ENCODE measurements around the gene NMRK2.
"Not testable (repeated sequence)": the region's sequence is repeated elsewhere in the genome, so short reads cannot be mapped to it uniquely, and the experiment has no call there.

Gene NMRK2, protein sequence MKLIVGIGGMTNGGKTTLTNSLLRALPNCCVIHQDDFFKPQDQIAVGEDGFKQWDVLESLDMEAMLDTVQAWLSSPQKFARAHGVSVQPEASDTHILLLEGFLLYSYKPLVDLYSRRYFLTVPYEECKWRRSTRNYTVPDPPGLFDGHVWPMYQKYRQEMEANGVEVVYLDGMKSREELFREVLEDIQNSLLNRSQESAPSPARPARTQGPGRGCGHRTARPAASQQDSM

DNA sequence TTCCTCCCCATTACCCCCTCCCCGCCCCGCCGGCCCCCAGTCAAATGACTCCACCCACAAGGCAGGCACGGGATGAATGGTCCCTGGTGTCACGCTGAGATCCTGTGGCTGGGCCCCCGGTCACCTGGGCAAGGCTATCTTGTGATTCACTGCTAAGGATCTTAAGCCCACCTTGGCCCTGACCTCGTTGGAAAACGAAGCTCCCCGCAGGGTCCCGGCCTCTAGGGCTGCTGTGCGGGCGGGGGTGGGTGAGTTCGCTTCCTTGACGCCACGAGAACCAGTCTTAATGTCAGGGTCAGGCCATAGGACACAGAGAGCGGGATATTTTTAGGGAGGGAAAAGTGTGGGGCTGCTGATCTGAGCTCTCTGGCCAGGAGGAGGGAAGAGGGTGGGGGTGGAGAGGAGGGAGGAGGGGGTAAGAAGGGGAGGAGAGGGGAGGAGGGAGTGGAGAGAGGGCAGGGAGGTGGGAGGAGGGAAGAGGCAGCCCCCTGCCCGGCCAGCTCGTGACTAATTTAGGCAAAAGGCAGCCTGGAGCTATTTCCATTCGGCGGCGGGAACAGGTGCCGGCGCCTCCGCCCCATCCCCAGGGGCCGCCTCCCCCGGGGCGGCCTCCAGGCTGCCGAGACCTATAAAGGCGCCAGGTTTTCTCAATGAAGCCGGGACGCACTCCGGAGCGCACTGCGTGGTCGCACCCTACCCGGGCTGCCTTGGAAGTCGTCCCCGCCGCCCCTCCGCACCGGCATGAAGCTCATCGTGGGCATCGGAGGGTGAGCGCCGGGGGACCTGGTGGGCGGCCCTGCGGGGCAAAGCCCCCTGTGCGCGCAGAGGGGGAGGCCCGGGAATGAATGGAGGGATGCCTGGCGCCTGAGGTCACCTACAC lies at the start of gene NMRK2:
Gene NMRK2, plus strand, starts transcription at position 139 of the 880 bp plus-strand sequence. Its CDS starts 603 bp downstream, at position 742.
- no peak for TF ChIP-seq ZNF274 (IDR thresholded peaks at IDR 0.05; ENCODE audit: low read depth, low read length)
- H3K4me3 ChIP-seq (ENCODE audit: low read length) = no peak within 1 kb of the TSS

DNA sequence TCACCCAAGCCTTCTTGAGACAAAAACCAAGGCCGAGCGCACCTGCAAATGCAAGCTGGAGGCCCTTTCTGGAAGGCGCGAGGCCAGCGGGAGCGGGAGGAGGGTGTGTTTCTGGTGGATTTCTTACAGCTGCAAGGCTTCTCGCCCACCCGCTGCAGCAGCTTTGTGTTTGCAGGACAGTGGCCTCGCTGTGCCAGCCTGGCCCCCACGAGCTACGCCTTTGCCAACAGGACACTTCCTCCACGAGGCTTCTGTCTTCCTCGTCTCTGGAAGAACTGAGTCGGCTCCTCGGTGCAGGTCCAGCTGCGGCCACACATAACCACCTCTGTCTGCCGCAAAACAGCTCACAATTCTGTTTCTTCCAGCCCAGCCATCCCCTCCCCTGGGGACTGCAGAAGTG lies 42.3 kb upstream of the NMRK2 start:
- TF ChIP-seq ZNF274 (IDR thresholded peaks at IDR 0.05; ENCODE audit: low read depth, low read length) = no peak
- H3K4me3 ChIP-seq (ENCODE audit: low read length) = no peak overlapping the region

DNA sequence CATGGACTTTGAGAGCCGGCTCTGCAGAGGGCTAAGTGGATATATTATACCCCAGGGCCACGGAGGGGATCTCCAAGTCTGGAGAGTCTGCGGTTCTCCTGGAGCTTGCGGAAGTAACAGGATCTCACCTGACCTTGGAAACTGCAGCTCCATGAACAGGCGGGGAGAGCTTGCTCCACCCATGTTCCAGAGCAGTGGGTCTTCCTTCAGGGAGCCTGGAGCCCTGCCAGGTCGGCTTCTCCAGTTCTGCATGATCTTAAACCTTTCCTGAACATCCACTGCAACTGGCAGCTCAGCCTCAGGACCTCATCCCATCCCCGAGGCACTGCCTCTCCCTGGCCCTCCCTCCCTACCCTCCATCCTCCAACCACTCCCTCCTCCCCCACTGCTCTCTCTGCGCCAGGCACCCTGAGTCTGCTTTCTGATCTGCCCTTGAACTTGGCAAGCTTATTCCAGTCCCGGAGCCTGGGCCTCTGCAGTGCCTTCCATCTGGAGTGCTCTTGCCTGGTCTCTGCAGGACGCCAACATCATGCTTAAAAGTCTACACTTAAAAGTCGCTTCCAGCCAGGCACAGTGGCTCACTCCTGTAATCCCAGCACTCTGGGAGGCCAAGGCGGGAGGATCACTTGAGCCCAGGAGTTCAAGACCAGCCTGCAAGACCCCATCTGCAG lies 39.2 kb upstream of the NMRK2 start:
- no peak overlapping the region for H3K4me3 ChIP-seq (ENCODE audit: low read length)
- no peak for TF ChIP-seq ZNF274 (IDR thresholded peaks at IDR 0.05; ENCODE audit: low read depth, low read length)

DNA sequence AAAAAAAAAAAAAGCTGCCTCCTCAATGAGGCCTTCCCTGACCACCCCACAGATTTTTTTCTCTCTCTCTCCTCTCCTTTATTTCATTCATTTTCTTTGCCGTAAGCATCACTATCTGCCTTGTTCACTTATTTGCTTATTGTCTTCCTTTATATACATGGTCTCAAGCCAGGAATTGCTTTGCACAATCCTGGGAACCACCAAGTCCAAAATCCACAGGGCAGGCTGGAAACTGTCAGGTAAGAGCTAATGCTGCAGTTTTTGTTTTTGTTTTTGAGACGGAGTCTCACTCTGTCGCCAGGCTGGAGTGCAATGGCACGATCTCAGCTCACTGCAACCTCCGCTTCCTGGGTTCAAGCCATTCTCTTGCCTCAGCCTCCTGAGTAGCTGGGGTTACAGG lies 37.9 kb upstream of the NMRK2 start:
- H3K4me3 ChIP-seq (ENCODE audit: low read length) = not testable (repeated sequence)

DNA sequence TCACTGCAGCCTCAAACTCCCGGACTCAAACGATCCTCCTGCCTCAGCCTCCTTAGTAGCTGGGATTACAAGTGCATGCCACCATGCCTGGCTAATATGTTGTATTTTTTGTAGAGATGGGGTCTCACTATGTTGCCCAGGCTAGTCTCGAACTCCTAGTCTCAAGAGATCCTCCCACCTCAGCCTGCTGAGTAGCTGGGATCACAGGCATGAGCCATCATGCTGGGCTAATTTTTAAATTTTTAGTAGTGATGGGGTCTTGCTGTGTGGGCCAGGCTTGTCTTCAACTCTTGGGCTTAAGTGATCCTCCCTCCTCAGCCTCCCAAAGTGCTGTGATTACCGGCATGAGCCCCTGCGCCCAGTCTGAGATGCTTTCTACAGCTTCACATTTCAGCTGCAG lies 37.1 kb upstream of the NMRK2 start:
- H3K4me3 ChIP-seq (ENCODE audit: low read length) = no peak overlapping the region
- TF ChIP-seq ZNF274 (IDR thresholded peaks at IDR 0.05; ENCODE audit: low read depth, low read length) = no peak

DNA sequence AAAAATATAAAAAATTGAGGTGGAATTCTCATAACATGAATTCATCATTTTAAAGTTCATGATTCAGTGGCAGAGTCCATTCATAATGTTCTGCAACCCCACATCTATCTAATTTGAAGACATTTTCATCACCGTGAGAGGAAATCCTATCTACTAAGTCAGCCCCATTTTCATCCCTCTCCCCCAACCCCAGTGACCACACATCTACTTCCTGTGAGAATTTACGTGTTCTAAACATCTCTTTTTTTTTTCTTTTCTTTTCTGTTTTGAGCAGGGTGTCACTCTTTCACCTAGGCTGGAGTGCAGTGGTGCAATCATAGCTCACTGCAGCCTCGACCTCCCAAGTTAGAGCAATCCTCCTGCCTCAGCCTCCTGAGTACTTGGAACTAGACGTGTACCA lies 34.9 kb upstream of the NMRK2 start:
- no peak for TF ChIP-seq ZNF274 (IDR thresholded peaks at IDR 0.05; ENCODE audit: low read depth, low read length)
- H3K4me3 ChIP-seq (ENCODE audit: low read length) = no peak overlapping the region

DNA sequence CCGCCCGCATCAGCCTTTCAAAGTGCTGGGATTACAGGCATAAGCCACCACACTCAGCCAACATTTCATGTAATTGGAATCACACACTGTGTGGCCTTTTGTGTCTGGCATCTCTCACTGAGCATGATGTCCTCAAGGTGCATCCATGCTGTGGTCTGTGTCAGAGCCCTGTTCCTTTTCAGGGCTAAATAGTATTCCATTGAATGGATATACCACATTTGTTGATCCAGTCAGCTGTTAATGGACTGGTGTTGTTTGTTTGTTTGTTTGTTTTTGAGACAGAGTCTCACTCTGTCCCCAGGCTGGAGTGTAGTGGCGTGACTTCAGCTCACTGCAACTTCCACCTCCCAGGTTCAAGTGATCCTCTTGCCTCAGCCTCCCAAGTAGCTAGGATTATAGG lies 34.4 kb upstream of the NMRK2 start:
- no peak overlapping the region for H3K4me3 ChIP-seq (ENCODE audit: low read length)
- no peak for TF ChIP-seq ZNF274 (IDR thresholded peaks at IDR 0.05; ENCODE audit: low read depth, low read length)

DNA sequence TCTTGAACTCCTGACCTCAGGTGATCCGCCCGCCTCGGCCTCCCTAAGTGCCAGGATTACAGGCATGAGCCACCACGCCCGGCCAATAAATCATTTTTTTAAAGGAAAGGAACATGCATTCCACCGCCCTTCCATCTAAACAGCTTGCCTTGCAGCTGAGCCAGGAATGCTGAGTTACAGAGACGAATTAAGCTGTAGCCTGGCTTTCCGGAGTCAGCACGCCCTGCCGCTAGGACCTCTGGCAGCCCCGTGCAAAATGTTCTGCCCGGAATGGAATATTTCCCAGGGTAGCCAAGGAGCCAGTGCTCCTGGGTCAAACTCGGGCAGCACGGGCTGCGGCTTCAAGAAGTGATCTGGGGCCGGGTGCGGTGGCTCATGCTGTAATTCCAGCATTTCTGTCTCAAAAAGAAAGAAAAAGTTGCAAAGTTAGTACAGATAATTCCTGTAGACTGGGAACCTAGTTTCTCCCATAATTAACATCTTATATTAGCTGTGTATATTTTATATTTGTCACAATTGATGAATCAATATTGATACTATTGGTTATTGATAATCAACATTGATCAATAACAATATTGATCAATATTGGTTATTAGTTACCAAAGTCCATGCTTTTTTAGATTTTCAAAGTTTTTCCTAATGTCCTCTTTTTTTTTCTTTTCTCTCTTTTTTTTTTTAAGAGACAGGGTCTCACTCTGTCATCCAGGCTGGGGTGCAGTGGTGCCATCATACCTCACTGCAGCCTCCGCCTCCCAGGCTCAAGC lies 33.2 kb upstream of the NMRK2 start:
- H3K4me3 ChIP-seq (ENCODE audit: low read length) = no peak overlapping the region
- TF ChIP-seq ZNF274 (IDR thresholded peaks at IDR 0.05; ENCODE audit: low read depth, low read length) = no peak

DNA sequence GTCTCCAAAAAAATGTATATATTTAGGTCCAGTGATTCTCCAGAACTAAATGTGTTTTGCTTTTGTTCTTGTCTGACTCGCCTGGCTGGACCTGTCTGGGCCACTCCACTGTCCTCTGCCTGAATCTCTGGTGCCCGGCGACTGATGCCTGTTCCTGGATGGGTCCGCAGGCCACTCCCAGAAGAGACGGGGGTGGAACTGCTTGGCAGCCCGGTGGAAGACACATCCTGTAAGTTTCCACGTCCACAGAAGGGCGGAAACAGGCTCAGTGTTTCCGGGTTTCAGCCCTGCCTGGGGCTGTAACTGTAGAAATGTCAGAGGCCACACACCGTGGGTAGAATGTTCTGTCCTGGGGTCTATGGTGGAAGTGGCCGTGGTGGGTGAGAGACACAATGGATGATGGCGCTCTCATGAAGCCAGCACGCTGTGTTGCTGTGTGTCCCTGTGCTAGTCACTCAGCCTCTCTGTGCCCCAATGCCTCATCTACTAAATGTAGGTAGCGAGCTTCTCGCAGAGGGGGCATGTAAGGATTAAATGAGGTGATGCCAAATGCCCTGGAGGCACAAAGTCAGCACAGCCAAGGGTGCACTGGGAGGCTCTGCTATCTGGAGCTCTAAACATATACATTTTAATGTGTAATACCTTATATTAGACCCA lies 30.4 kb upstream of the NMRK2 start:
- TF ChIP-seq ZNF274 (IDR thresholded peaks at IDR 0.05; ENCODE audit: low read depth, low read length) = no peak
- H3K4me3 ChIP-seq (ENCODE audit: low read length) = no peak overlapping the region

DNA sequence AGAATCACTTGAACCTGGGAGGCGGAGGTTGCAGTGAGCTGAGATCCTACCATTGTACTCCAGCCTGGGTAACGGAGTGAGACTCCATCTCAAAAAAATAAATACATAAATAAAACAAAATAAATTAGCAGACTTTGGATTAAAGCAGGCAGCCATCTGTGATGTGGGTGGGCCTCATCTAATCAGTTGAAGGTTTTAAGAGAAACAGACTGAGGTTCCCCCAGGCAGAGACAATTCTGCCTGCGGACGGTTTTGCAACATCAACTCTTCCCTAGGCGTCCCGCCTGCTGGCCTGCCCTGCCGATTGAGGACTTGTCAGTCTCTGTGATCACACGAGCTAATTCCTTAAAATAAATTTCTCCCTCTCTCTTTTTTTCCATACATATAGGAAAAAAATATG lies 28.6 kb upstream of the NMRK2 start:
- H3K4me3 ChIP-seq (ENCODE audit: low read length) = no peak overlapping the region
- TF ChIP-seq ZNF274 (IDR thresholded peaks at IDR 0.05; ENCODE audit: low read depth, low read length) = no peak

DNA sequence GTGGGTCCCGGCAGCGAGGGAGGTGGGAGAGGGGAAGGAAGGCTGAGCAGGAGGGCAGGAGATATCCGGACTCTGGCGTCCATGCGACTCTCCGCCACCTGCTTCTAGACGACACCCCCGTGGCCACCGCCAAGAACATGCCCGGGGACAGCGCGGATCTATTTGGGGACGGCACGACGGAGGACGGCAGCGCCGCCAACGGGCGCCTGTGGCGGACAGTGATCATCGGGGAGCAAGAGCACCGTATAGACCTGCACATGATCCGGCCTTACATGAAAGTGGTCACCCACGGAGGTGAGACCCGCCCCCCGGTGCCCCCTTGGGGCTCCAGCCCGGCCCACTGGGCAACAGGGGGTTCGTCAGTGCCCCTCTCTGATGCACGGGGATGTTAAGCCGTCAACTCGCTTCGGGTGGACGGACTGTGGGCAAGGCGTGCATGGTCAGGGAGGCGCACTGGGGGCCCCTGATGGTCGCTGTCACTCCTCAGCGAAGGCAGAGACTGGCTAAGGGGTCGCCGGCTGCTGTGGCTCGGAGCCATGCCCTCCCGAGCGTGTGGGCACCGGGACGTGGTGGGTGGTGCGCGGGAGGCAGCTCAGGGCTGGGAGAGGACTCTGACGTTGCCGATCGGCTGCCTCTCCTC lies 25.1 kb upstream of the NMRK2 start:
- H3K4me3 ChIP-seq (ENCODE audit: low read length) = no peak overlapping the region
- no peak for TF ChIP-seq ZNF274 (IDR thresholded peaks at IDR 0.05; ENCODE audit: low read depth, low read length)

DNA sequence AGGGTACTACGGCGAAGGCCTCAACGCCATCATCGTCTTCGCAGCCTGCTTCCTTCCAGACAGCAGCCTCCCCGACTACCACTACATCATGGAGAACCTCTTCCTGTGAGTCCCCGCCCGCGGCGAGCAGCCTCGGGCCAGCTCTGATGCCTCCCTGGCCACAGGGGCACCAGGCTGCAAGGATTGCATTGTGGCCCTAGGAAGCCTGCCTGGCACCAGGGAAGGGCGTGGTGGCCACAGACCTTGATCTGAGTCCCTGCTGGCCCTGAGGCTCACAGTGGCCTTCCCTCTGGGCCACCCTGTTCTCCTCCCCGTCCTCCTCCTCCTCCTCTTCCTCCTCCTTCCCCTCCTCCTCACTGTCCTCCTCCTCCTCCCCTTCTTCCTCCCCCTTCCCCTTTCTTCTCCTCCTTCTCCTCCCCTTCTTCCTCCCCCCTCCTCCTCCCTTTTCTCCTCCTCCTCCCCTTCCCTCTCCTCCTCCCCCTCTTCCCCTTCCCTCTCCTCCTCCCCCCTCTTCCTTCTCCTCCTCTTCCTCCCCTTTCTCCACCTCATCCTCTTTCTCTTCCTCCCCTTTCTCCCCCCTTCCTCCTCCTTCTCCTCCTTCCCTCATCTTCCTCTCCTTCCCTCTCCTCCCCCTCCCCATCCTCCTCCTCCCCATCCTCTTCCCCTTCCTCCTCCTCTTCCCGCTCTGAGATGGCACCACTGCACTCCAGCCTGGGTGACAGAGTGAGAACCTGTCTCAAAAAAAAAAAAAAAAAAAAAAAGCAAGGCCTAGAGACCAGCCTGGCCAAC lies 24.4 kb upstream of the NMRK2 start:
- no peak for TF ChIP-seq ZNF274 (IDR thresholded peaks at IDR 0.05; ENCODE audit: low read depth, low read length)
- H3K4me3 ChIP-seq (ENCODE audit: low read length) = no peak overlapping the region

DNA sequence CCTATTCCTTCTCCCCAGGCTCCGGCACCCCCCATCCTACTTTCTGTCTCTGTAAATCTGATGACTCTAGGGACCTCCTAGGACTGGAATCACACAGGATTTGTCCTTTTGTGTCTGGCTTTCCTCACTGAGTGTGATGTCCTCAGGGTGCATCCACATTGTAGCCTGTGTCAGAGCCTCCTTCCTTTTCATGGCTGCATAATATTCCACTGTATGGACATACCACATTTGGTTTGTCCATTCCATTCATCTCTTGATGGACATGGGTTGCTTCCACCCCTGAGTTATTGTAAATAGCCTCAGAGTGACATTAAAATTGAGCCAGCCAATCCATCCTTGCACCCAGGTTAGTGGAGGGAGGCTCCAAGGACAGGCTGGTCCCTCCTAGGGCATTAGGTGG lies 22.8 kb upstream of the NMRK2 start:
- H3K4me3 ChIP-seq (ENCODE audit: low read length) = no peak overlapping the region
- TF ChIP-seq ZNF274 (IDR thresholded peaks at IDR 0.05; ENCODE audit: low read depth, low read length) = no peak

All from GM08714 (cell line).